Measurements from ENCODE around the gene LRRN4.
"Not testable (repeated sequence)": the region's sequence is repeated elsewhere in the genome, so short reads cannot be mapped to it uniquely, and the experiment has no call there.

The LRRN4 gene

DNA sequence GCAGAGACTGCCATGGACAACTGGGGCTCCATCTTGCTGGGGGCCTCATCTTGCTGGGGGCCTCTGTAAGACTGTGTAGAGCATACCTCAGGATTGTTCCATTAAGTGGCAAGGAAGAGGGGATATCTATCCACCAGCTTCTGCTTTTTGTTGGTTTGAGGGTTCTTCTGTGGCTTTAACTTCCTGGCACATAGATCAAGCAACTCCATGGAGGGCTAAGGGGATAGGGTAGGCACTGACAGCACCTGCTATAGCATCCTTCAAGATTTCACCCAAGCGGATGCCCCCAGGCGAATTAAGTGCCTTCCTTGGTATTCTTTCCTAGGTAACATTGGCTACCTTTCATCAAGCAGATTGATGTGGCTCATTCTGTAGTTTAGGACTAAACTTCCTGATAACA, 3.8 kb upstream of the LRRN4 start:
- no peaks in the 10 kb centered on the region for H3K36me3 ChIP-seq (ENCODE audit: control insufficient read depth, insufficient read depth, low read length, severe bottlenecking)
- H3K9me3 ChIP-seq (ENCODE audit: control insufficient read depth, low read length), result no peaks in the 10 kb centered on the region
- H3K4me1 ChIP-seq (ENCODE audit: control insufficient read depth, insufficient read depth, low read length), result peaks cover 2% of the 10 kb centered on the region
- DNase-seq (ENCODE audit: low read depth), result no peak
- H3K27me3 ChIP-seq (replicated peaks; ENCODE audit: control insufficient read depth, insufficient read depth, low read length), result peaks cover 27% of the 10 kb centered on the region
- no peak overlapping the region for H3K9ac ChIP-seq (ENCODE audit: low read length)
- no peak overlapping the region for H3K4me3 ChIP-seq (ENCODE audit: low read length)

DNA sequence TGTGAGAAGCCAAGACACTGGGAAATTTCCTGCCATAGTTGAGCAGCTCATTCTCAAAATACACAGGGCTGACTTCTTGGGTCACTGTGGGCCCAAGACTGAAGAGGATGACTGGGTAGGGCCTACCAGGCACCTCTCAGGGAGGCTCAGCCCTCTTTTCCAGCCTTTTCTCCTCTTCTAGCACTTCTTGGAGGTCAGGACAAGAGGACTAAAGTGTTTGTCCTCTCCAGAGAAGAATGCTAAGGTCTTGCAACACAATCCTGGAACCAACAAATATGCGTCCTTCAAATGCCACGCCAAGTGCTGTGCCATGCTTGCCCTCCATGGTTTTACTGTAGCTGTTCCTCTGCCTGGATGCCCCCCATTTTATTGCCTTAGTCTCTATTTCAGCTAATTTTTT, 3.3 kb upstream of the LRRN4 start:
- H3K9ac ChIP-seq (ENCODE audit: low read length), result no peak overlapping the region
- peaks cover 29% of the 10 kb centered on the region for H3K27me3 ChIP-seq (replicated peaks; ENCODE audit: control insufficient read depth, insufficient read depth, low read length)
- no peak overlapping the region for H3K4me3 ChIP-seq (ENCODE audit: low read length)
- H3K36me3 ChIP-seq (ENCODE audit: control insufficient read depth, insufficient read depth, low read length, severe bottlenecking), result no peaks in the 10 kb centered on the region
- peaks cover 6% of the 10 kb centered on the region for H3K4me1 ChIP-seq (ENCODE audit: control insufficient read depth, insufficient read depth, low read length)
- no peak for DNase-seq (ENCODE audit: low read depth)
- no peaks in the 10 kb centered on the region for H3K9me3 ChIP-seq (ENCODE audit: control insufficient read depth, low read length)

DNA sequence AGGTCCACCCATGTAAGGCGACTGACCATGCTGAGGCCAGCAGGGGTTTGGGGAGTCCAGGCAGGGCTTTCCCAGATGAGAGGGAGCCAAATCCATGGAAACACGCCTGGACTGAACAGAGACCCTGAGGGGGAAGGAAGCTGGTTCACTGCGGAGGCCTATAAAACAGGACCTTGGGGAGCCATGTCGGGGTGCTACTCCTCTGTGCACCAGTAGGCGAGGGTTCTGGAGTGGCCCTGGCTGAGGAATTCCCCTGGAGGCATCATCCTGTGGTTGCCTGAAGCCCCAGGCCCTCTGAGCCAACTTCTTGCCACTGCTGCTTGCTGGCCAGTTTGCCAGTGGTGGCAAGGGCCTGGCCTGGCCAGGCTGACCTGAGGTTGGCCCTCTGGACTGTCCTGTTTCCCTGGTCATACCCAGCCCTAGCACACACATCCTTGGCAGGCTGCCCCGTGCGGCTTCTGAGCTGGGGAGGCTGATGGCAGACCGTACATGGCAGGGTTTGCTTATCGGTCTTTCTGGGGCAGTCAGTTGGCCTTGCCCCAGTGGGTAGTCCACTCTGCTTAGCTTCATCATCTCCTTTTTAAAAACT, 2.2 kb upstream of the LRRN4 start:
- no peak overlapping the region for H3K9ac ChIP-seq (ENCODE audit: low read length)

DNA sequence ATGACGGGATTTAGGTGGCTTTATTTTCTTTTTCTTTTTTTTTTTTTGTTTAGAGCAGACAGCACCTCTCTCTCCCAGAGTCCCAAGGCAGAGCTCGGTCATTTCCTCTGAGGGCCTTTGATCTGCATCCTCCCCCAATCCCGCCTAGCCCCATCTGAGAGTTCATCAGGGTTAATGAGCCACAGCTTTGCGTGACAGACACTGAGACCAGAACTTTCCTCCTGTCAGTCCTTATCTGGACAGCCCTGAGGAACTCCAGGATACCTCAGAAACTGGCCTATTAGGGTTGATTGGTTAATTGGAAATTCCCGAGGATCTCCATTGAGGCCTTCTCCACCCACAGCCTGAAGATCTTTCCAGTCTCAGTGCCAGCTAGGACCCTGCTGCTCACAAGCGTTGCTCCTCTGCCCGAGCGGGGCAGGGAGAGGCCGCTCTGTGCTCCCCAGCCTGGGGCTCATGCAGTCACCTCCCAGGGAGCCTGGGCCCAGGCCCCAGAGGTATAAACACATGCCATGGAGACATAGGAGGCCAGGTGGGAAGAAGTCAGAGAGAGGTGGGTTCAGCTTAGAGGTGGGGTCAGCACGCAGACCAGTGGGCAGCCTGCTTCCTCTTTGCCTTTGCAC, 1.4 kb upstream of the LRRN4 start:
- Histone ChIP-seq H3K36me3 (ENCODE audit: control insufficient read depth, insufficient read depth, low read length, severe bottlenecking) (no peaks in the 10 kb centered on the region), H3K9me3 (ENCODE audit: control insufficient read depth, low read length) (no peaks in the 10 kb centered on the region), H3K9ac (ENCODE audit: low read length) (no peak overlapping the region), H3K27me3 (replicated peaks; ENCODE audit: control insufficient read depth, insufficient read depth, low read length) (peaks cover 29% of the 10 kb centered on the region), H3K4me1 (ENCODE audit: control insufficient read depth, insufficient read depth, low read length) (peaks cover 17% of the 10 kb centered on the region), H3K4me3 (ENCODE audit: low read length) (no peak overlapping the region)
- no peak for DNase-seq (ENCODE audit: low read depth)

More for the DNA sequence above, 2.2 kb upstream of the LRRN4 start:
- Histone ChIP-seq H3K4me1 (ENCODE audit: control insufficient read depth, insufficient read depth, low read length) (peaks cover 17% of the 10 kb centered on the region), H3K36me3 (ENCODE audit: control insufficient read depth, insufficient read depth, low read length, severe bottlenecking) (no peaks in the 10 kb centered on the region), H3K9me3 (ENCODE audit: control insufficient read depth, low read length) (no peaks in the 10 kb centered on the region), H3K4me3 (ENCODE audit: low read length) (no peak overlapping the region), H3K27me3 (replicated peaks; ENCODE audit: control insufficient read depth, insufficient read depth, low read length) (peaks cover 29% of the 10 kb centered on the region)
- DNase-seq (ENCODE audit: low read depth), result no peak

DNA sequence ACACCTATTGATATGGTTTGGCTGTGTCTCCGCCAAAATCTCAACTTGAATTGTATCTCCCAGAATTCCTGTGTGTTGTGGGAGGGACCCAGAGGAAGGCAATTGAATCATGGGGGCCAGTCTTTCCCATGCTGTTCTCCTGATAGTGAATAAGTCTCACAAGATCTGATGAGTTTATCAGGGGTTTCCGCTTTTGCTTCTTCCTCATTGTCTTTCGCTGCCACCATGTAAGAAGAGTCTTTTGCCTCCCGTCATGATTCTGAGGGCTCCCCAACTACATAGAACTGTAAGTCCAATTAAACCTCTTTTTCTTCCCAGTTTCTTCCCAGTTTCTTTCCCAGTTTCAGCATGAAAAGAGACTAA, 810 bp upstream of the LRRN4 start:
- DNase-seq (ENCODE audit: low read depth); H3K9ac ChIP-seq (ENCODE audit: low read length); H3K36me3 ChIP-seq (ENCODE audit: control insufficient read depth, insufficient read depth, low read length, severe bottlenecking); H3K4me3 ChIP-seq (ENCODE audit: low read length); H3K9me3 ChIP-seq (ENCODE audit: control insufficient read depth, low read length): not testable (repeated sequence)
- Histone ChIP-seq H3K4me1 (ENCODE audit: control insufficient read depth, insufficient read depth, low read length) (peaks cover 17% of the 10 kb centered on the region), H3K27me3 (replicated peaks; ENCODE audit: control insufficient read depth, insufficient read depth, low read length) (peaks cover 28% of the 10 kb centered on the region)

DNA sequence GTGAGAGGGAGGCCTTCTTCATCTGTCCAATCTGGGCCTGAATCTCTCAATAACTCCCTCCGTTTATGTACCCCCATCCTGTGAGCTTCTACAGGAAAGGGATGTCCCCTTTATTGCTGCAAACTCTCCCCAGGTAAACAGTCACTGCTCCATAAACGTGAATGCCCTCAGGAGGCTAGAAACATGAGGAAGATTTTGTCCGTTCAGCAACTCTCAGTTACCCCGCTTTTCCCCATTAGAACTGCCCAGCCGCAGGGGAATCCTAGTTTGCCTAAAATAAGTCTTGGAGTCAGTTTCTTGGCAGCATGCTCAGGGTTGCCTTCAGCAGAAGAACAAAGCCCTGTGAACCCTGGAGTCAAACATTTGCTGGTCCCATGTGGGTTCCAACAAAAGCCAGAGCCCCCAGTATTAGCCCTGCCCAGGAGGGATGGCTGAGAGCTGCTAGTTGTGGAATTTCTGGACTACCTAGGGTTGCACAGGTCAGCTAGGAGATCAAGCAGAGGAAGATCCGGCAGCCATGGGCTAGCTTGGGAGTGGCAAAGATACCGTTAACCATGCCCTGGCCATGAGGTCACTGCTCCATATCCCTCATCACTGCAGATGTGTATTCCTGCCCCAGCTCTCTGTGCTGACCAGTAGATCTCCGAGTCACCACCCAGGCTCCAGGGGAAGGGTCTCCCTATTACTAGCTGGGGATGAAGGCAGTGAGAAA, 640 bp downstream of the LRRN4 start:
- H3K9ac ChIP-seq (ENCODE audit: low read length), result no peak overlapping the region
- peaks cover 17% of the 10 kb centered on the region for H3K4me1 ChIP-seq (ENCODE audit: control insufficient read depth, insufficient read depth, low read length)
- H3K36me3 ChIP-seq (ENCODE audit: control insufficient read depth, insufficient read depth, low read length, severe bottlenecking), result no peaks in the 10 kb centered on the region
- no peak for DNase-seq (ENCODE audit: low read depth)
- no peaks in the 10 kb centered on the region for H3K9me3 ChIP-seq (ENCODE audit: control insufficient read depth, low read length)
- no peak overlapping the region for H3K4me3 ChIP-seq (ENCODE audit: low read length)
- H3K27me3 ChIP-seq (replicated peaks; ENCODE audit: control insufficient read depth, insufficient read depth, low read length), result peaks cover 15% of the 10 kb centered on the region

DNA sequence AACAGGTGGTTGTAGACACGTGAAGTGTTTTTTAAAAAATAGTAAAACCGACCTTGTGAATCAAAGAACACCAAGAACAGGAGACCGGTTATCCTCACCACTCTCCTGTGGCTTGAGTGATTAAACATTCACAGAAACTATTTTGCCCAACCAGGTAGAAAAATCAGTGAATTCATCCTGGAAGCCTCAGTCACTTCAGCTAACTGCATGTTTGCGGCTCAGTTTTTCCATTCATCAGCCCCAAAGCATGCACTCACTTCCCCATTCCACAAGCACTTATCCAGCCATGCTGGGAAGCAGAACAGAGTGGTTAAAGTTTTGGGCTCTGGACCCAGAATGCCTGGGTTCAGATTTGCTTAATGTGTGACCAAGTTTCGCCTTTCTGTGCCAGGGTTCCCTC, 2.4 kb downstream of the LRRN4 start:
- no peak overlapping the region for H3K9ac ChIP-seq (ENCODE audit: low read length)
- peak overlapping the region; percentile 65 for H3K4me3 ChIP-seq (ENCODE audit: low read length)
- H3K9me3 ChIP-seq (ENCODE audit: control insufficient read depth, low read length), result no peaks in the 10 kb centered on the region
- DNase-seq (ENCODE audit: low read depth), result peak; percentile 71
- H3K27me3 ChIP-seq (replicated peaks; ENCODE audit: control insufficient read depth, insufficient read depth, low read length), result peaks cover 10% of the 10 kb centered on the region
- no peaks in the 10 kb centered on the region for H3K36me3 ChIP-seq (ENCODE audit: control insufficient read depth, insufficient read depth, low read length, severe bottlenecking)
- peaks cover 17% of the 10 kb centered on the region for H3K4me1 ChIP-seq (ENCODE audit: control insufficient read depth, insufficient read depth, low read length)

DNA sequence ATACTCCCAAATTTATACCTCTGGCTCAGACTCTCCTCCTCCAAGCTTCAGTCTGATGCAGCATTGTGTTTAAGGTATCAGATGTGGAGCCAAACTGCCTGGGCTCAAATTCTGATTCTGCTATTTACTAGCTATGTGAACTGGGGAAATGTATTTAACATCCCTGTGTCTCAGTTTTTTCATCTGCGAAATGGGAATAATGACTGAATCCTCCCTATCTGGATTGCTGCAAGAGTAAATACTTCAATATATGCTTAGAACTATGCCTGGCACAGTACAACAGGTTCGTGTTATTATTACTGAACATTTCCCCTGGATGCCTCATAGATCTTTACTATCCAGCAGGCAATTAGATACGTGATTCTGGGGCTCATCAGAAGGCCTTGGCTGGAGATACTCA, 5.5 kb downstream of the LRRN4 start:
- H3K9ac ChIP-seq (ENCODE audit: low read length), result no peak overlapping the region
- peaks cover 2% of the 10 kb centered on the region for H3K36me3 ChIP-seq (ENCODE audit: control insufficient read depth, insufficient read depth, low read length, severe bottlenecking)
- H3K4me1 ChIP-seq (ENCODE audit: control insufficient read depth, insufficient read depth, low read length), result peaks cover 17% of the 10 kb centered on the region
- no peaks in the 10 kb centered on the region for H3K9me3 ChIP-seq (ENCODE audit: control insufficient read depth, low read length)
- H3K4me3 ChIP-seq (ENCODE audit: low read length), result no peak overlapping the region
- no peak for DNase-seq (ENCODE audit: low read depth)
- H3K27me3 ChIP-seq (replicated peaks; ENCODE audit: control insufficient read depth, insufficient read depth, low read length), result peaks cover 9% of the 10 kb centered on the region

DNA sequence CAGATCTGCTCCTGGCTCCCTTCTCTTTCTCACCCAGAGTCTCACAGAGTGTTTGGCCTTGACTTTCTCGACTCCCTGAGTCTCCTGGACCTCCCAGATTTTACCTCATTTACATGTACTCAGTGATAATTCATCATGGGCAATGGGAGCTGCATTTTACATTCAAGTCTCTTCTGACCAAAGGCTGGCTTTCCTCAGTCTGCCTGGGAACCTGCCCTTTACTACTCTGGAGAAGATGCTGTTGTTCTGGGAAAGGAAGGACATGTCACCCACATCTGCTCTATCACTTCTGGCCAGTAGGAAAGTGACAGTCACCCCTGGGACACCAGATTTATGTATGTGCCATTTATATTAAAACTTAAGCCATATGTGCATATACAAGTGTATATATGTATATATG, 7.4 kb downstream of the LRRN4 start:
- no peak for DNase-seq (ENCODE audit: low read depth)
- no peak overlapping the region for H3K9ac ChIP-seq (ENCODE audit: low read length)
- no peaks in the 10 kb centered on the region for H3K27me3 ChIP-seq (replicated peaks; ENCODE audit: control insufficient read depth, insufficient read depth, low read length)
- H3K4me3 ChIP-seq (ENCODE audit: low read length), result no peak overlapping the region
- H3K36me3 ChIP-seq (ENCODE audit: control insufficient read depth, insufficient read depth, low read length, severe bottlenecking), result peaks cover 14% of the 10 kb centered on the region
- no peaks in the 10 kb centered on the region for H3K9me3 ChIP-seq (ENCODE audit: control insufficient read depth, low read length)
- H3K4me1 ChIP-seq (ENCODE audit: control insufficient read depth, insufficient read depth, low read length), result peaks cover 4% of the 10 kb centered on the region

DNA sequence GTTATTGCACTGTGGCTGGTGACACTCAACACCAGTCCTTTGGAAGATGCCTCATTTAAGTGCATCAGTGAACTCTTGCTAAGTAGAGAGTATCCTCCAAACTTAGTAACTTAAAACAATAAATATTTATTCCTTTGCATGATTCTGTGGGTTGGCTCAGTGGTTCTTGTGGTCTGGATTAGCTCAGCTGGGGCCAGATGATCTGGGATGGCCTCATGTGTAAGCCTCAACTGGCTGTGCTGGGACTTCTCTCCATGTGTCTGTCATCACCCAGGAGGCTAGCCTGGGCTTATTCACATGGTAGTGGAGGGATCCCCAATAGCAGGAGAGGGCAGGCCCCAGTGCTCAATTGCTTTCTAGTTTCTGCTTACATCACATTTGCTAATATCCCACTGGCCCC, 8.3 kb downstream of the LRRN4 start:
- no peaks in the 10 kb centered on the region for H3K4me1 ChIP-seq (ENCODE audit: control insufficient read depth, insufficient read depth, low read length)
- no peak for DNase-seq (ENCODE audit: low read depth)
- peaks cover 22% of the 10 kb centered on the region for H3K36me3 ChIP-seq (ENCODE audit: control insufficient read depth, insufficient read depth, low read length, severe bottlenecking)
- no peak overlapping the region for H3K4me3 ChIP-seq (ENCODE audit: low read length)
- H3K9ac ChIP-seq (ENCODE audit: low read length), result no peak overlapping the region
- no peaks in the 10 kb centered on the region for H3K27me3 ChIP-seq (replicated peaks; ENCODE audit: control insufficient read depth, insufficient read depth, low read length)
- no peaks in the 10 kb centered on the region for H3K9me3 ChIP-seq (ENCODE audit: control insufficient read depth, low read length)

DNA sequence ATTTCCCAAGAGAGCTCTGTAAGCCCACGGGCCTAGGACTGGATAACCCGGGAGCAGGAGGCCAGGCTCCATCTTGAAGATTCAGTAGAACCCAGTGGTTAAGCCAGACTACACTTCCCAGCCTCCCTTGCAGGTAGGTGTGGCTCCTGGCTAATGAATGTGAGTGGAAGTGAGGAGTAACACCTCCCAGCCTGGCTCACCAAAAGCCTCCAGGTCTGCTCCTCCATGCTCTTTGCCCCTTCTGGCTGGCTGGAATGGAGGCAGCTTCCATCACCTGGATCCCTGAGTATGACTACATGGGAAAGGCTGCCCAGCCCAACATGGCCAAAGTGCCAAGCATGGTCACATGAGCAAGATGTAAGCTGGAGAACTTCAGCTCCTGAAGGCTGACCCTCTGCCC, 9.7 kb downstream of the LRRN4 start:
- no peaks in the 10 kb centered on the region for H3K9me3 ChIP-seq (ENCODE audit: control insufficient read depth, low read length)
- H3K4me3 ChIP-seq (ENCODE audit: low read length), result no peak overlapping the region
- DNase-seq (ENCODE audit: low read depth), result no peak
- H3K4me1 ChIP-seq (ENCODE audit: control insufficient read depth, insufficient read depth, low read length), result no peaks in the 10 kb centered on the region
- H3K36me3 ChIP-seq (ENCODE audit: control insufficient read depth, insufficient read depth, low read length, severe bottlenecking), result peaks cover 37% of the 10 kb centered on the region
- H3K9ac ChIP-seq (ENCODE audit: low read length), result no peak overlapping the region
- no peaks in the 10 kb centered on the region for H3K27me3 ChIP-seq (replicated peaks; ENCODE audit: control insufficient read depth, insufficient read depth, low read length)
